ENCODE measurements around the gene DNAH8.

The DNAH8 gene

GRCh38 chr6:38797391-38797790 lies 82.3 kb downstream of the DNAH8 start:
- DNase-seq, result no peak

- DNase-seq, result no peak
Observed at GRCh38 chr6:38799529-38800184, 84.5 kb downstream of the DNAH8 start.

- DNase-seq, result no peak
Observed at GRCh38 chr6:38801305-38801704, 86.2 kb downstream of the DNAH8 start.

- DNase-seq, result no peak
Observed at GRCh38 chr6:38802497-38802896, 87.4 kb downstream of the DNAH8 start.

- no peak for DNase-seq
Observed at GRCh38 chr6:38803129-38803528, 88.0 kb downstream of the DNAH8 start.

- DNase-seq, result no peak
Observed at GRCh38 chr6:38804358-38804757, 89.2 kb downstream of the DNAH8 start.

- no peak for DNase-seq
Observed at GRCh38 chr6:38805127-38805655, 90.1 kb downstream of the DNAH8 start.

GRCh38 chr6:38805692-38806091 lies 90.6 kb downstream of the DNAH8 start:
- no peak for DNase-seq

- DNase-seq, result no peak
Observed at GRCh38 chr6:38806271-38806670, 91.2 kb downstream of the DNAH8 start.

GRCh38 chr6:38806833-38807232 lies 91.7 kb downstream of the DNAH8 start:
- DNase-seq, result no peak

GRCh38 chr6:38808039-38808438 lies 92.9 kb downstream of the DNAH8 start:
- DNase-seq, result no peak

- DNase-seq, result no peak
Observed at GRCh38 chr6:38813041-38813823, 98.1 kb downstream of the DNAH8 start.

GRCh38 chr6:38814761-38815160 lies 99.7 kb downstream of the DNAH8 start:
- no peak for DNase-seq

GRCh38 chr6:38815250-38815649 lies 100.1 kb downstream of the DNAH8 start:
- no peak for DNase-seq

GRCh38 chr6:38818691-38819090 lies 103.6 kb downstream of the DNAH8 start:
- DNase-seq, result no peak

- DNase-seq, result no peak
Observed at GRCh38 chr6:38822963-38823362, 107.9 kb downstream of the DNAH8 start.

GRCh38 chr6:38824243-38824894 lies 109.3 kb downstream of the DNAH8 start:
- no peak for DNase-seq

GRCh38 chr6:38827024-38827423 lies 111.9 kb downstream of the DNAH8 start:
- no peak for DNase-seq

- no peak for DNase-seq
Observed at GRCh38 chr6:38831865-38832264, 116.8 kb downstream of the DNAH8 start.

GRCh38 chr6:38833320-38833719 lies 118.2 kb downstream of the DNAH8 start:
- DNase-seq, result no peak

- no peak for DNase-seq
Observed at GRCh38 chr6:38836585-38836984, 121.5 kb downstream of the DNAH8 start.

GRCh38 chr6:38837101-38837500 lies 122.0 kb downstream of the DNAH8 start:
- no peak for DNase-seq

GRCh38 chr6:38843798-38844197 lies 128.7 kb downstream of the DNAH8 start:
- DNase-seq, result no peak

- no peak for DNase-seq
Observed at GRCh38 chr6:38845931-38846330, 130.8 kb downstream of the DNAH8 start.
